HG03060 (cell line): ENCODE measurements around the gene TNFAIP2.
"Not testable (repeated sequence)": the region's sequence is repeated elsewhere in the genome, so short reads cannot be mapped to it uniquely, and the experiment has no call there.

Experiments
- ATAC-seq: cut with Tn5 transposase; IDR thresholded peaks from one replicate; pipeline ENCODE4 v1.9.1; 2021; ENCODE audit warnings: low read depth, moderate number of reproducible peaks; ENCODE audit not compliant: unreplicated experiment

Gene TNFAIP2

GRCh38 chr14:103105580-103106150, 17.6 kb upstream of the TNFAIP2 start:
- ATAC-seq: no peak

GRCh38 chr14:103107455-103107854, 15.8 kb upstream of the TNFAIP2 start:
- ATAC-seq: no peak

GRCh38 chr14:103107941-103108748, 15.1 kb upstream of the TNFAIP2 start:
- no peak for ATAC-seq

- no peak for ATAC-seq
Observed at GRCh38 chr14:103108749-103109207, 14.5 kb upstream of the TNFAIP2 start.

- no peak for ATAC-seq
Observed at GRCh38 chr14:103109535-103110441, 13.5 kb upstream of the TNFAIP2 start.

- no peak for ATAC-seq
Observed at GRCh38 chr14:103110681-103111231, 12.5 kb upstream of the TNFAIP2 start.

GRCh38 chr14:103111232-103111868, 11.9 kb upstream of the TNFAIP2 start:
- no peak for ATAC-seq

- no peak for ATAC-seq
Observed at GRCh38 chr14:103112400-103113243, 10.6 kb upstream of the TNFAIP2 start.

- no peak for ATAC-seq
Observed at GRCh38 chr14:103113303-103113702, 10.0 kb upstream of the TNFAIP2 start.

GRCh38 chr14:103113774-103114173, 9.5 kb upstream of the TNFAIP2 start:
- no peak for ATAC-seq

GRCh38 chr14:103115086-103115679, 8.1 kb upstream of the TNFAIP2 start:
- not testable (repeated sequence) for ATAC-seq

- no peak for ATAC-seq
Observed at GRCh38 chr14:103115845-103116572, 7.3 kb upstream of the TNFAIP2 start.

- no peak for ATAC-seq
Observed at GRCh38 chr14:103116636-103117035, 6.6 kb upstream of the TNFAIP2 start.

- ATAC-seq: not testable (repeated sequence)
Observed at GRCh38 chr14:103117499-103117898, 5.8 kb upstream of the TNFAIP2 start.

- ATAC-seq: no peak
Observed at GRCh38 chr14:103118018-103118662, 5.1 kb upstream of the TNFAIP2 start.

GRCh38 chr14:103118663-103119404, 4.4 kb upstream of the TNFAIP2 start:
- no peak for ATAC-seq

- ATAC-seq: not testable (repeated sequence)
Observed at GRCh38 chr14:103119527-103119926, 3.7 kb upstream of the TNFAIP2 start.
